Measurements from ENCODE around the gene ALPP.

DNA sequence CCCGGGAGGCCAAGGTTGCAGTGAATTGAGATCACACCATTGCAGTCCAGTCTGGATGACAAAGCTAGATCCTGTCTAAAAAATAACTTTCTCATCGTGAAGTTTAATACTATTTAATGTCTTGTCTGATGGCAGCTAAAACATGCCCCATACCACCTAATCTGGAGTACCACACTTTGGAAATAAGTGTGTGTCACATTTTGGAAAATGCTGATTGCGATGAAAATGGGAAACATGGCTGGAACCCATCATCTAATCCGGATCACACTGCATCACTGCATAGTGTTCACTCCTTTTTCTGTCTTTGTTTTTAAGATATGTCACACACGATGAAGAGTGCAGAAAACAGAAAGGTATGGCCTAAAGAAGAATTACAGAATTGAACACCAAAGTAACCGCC is 31.2 kb upstream of the ALPP start:
- TF ChIP-seq, protein P1, sequence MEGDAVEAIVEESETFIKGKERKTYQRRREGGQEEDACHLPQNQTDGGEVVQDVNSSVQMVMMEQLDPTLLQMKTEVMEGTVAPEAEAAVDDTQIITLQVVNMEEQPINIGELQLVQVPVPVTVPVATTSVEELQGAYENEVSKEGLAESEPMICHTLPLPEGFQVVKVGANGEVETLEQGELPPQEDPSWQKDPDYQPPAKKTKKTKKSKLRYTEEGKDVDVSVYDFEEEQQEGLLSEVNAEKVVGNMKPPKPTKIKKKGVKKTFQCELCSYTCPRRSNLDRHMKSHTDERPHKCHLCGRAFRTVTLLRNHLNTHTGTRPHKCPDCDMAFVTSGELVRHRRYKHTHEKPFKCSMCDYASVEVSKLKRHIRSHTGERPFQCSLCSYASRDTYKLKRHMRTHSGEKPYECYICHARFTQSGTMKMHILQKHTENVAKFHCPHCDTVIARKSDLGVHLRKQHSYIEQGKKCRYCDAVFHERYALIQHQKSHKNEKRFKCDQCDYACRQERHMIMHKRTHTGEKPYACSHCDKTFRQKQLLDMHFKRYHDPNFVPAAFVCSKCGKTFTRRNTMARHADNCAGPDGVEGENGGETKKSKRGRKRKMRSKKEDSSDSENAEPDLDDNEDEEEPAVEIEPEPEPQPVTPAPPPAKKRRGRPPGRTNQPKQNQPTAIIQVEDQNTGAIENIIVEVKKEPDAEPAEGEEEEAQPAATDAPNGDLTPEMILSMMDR (IDR thresholded peaks at IDR 0.05): no peak
- TF ChIP-seq POLR2A (IDR thresholded peaks at IDR 0.05): no peak

Measured in Peyer's patch (tissue), 4 donors.